ENCODE results near the gene MAN1A2.
"Not testable (repeated sequence)": the region's sequence is repeated elsewhere in the genome, so short reads cannot be mapped to it uniquely, and the experiment has no call there.

MAN1A2 gene

DNA sequence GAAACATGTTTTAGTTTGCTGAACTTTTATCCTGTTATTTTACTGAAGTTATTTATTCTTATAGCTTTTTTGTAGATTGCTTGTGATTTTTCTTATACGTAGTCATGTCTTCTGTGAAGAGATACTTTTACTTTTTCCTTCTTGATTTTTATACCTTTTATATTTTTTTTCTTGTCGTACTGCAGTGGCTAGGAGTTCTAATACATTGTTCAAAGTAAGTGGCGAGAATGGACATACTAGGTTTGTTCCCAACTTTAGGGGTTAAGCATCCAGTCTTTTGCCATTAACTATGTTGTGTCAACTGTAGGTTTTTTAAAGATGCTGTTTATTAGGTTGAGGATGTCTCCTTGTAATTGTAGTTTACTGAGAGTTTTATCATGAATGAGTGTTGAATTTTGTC, 36.3 kb downstream of the MAN1A2 start:
- DNase-seq = no peak

DNA sequence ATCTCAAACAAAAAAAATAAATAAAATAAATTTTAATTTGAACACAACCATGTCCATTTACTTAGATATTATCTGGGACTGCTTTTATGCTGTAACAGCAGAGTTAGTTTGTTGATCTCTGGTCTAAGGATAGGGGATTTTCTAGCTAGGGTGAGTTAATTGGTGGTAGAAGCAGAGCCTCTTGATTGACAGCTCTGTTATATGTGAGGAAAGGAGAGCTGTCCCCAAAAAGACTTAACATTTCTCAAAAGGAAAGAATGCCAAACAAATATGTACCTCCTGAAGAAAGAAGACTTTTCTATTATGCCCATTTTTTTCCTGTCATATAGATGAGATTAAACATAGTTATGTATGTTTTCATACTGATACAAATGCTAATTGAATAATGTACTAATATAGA, 37.8 kb downstream of the MAN1A2 start:
- DNase-seq = no peak

DNA sequence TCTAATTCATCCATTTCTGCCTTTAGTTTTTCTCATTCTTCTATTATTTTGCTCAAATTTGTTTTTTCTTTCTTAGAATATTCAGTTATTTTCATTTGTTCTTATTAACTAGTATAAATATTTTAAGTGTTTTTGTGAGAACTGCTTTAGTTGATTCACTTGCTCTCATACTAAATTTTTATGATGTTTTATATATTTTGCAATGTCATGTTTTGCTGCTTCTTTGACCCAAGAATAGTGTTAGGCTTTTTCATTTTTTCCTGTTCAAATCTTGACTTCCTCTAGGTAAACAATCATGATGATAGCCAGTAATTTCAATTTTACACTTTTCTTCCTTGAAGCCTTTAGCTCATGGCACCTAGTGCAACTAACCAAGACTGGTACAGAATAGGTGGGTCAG, 45.2 kb downstream of the MAN1A2 start:
- DNase-seq = no peak

DNA sequence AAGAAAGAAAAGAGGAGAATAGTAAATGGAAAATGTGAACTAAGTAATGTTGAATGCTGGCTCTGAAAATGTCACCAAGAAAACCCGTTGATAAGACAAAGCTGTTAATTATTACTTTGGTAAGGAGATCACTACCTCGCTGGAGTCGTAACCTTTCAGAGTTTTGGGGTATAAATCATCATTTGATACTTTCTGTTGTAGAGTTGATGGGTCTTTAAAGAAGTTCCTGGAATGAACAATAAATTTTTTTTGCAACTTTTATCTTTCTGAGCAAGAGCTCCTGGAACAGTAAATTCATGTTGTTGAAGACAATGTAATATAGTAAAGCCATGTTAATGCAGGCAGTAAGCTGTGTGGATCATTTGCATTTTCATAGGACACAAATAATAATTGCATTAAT, 46.2 kb downstream of the MAN1A2 start:
- no peak for DNase-seq

DNA sequence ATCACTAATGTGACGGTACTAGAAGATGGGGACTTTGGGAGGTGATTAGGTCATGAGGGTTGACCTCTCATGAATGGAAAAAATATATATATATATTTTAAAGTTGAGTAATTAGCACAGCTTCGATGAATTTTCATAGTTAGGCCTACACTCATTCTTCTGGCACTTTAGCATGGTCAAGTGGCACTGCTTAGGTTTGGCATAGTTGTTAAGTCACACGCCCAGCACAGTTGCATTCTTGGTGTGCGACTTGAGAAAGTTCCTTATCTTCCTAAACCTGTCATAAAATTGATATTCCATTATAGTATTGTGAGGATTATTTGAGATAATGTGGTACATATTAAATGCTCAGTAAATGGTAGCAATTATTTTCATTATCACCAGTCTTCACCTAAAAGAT, 47.7 kb downstream of the MAN1A2 start:
- DNase-seq = no peak

DNA sequence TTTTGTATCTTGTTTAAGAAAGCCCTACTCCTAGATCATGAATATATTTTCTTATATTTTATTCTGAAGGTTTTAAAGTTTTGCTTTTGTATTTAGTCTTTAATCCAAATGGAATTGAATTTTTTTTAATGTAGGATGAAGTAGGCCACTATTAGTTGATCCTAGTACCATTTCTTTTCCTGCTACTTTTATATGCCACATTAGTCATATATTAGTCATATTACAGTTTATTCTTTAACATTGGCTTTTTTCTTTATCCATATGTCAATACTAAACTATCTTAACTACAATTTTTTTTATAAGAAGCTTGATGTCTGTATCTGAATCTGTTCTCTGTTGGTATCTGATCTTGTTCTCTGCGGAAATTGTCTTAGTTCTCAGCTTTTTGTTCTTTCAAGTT, 48.8 kb downstream of the MAN1A2 start:
- DNase-seq = no peak

DNA sequence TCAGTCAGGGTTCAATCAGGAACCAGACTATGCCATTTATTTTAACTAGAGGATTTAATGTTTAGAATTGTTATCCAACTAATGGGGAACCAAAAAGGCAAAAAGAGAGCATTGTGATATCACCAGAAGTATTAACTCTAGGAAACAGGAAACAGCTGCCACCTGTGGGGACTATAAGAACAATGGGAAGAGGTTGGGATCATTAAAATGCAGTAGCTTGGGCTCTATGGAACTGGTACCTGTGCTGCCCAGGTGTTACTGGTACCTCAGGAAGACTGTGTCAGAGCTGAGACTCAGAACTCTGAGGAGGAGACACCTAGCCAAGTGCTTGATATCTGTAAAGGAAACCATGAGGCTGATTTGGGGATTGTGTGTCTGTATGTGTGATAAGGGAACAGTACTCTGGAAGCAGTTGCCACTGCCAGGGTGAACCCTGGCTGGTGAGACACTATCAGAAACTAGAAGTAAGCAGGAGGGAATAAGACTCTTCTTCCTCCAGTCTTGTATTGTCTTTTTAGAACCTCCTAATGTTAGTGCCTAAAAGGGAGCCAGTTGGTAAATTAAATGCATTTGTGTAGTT, 49.4 kb downstream of the MAN1A2 start:
- DNase-seq = no peak

DNA sequence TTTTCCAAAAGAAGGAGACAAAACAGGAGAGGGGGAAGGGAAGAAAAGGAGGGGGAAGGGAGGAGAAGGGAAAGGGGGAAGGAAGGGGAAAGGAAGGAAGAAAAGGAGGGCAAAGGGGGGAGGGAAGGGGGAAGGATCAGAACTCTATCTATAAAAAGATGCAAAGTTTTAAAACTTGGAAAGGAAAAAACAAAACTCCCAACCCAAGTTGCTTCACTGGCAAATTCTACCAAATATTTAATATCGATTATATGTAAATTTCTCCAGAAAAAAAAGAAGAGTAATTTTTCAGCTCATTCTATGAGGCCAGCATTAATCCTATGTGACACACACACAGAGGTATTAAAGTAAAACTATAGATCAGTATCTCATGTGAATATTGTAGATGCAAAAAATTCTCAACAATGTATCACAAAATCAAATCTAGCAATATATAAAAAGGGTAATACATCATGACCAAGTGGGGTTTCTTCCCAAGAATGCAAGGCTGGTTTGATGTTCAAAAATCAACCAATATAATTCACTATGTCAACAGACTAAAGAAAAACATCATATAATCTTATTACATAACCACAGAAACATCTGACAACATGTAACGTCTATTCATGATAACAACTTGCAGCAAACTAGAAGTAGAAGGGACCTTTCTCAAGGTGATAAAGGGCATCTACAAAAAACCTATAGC, 57.9 kb downstream of the MAN1A2 start:
- DNase-seq = no peak

DNA sequence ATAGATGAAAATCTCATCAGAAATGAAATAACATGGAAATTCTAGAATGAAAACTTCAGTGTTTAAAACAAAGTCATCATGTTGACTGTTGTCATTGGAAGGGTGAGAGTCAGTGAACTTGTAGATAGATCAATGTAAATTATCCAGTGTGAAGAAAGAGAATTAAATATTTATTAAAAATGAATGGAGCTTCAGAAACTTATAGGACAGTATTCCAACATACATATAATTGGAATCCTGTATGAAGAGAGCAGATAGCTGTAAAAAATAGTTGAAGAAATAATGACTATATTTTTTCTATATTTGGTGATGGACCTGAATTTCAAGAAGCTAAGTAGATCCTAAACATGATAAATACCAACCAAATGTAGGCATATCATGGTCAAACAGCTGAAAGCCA, 60.0 kb downstream of the MAN1A2 start:
- DNase-seq = no peak

DNA sequence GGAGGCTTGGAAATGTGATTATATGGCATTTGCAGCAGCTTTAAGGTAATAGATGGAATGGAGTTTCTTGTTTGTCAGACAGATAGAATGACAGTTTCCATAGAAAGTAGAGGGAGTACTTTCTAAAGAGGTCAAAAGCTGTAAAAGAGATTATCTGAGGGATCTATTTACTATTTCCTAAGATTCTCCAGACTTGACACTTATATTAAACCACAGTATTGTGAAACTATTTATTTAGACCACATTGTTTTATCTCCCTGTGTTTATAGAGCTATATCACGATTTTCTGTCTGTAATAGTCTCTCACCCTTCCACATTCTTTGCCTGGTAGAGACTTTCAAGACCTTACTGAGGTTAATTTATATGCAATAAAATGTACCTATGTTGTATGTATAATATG, 66.7 kb downstream of the MAN1A2 start:
- no peak for DNase-seq

DNA sequence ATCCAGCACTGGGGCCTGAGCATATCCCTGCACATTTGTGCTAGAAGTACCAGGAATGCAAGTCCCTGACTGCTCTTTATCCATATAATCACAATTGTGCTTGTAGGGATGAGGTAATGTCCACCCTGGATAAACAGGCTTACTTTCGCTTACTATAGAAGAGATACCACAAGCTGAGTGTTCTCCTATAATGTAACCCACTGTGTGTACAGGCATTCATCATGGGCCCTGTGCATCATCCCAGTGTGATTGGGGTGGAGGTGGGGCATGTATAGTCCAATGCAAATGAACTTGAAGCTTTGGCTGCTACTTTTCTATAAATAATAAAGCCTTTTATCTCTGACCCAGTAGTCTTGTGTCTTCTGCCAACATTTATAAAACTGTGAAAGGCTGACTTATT, 69.3 kb downstream of the MAN1A2 start:
- DNase-seq = no peak

DNA sequence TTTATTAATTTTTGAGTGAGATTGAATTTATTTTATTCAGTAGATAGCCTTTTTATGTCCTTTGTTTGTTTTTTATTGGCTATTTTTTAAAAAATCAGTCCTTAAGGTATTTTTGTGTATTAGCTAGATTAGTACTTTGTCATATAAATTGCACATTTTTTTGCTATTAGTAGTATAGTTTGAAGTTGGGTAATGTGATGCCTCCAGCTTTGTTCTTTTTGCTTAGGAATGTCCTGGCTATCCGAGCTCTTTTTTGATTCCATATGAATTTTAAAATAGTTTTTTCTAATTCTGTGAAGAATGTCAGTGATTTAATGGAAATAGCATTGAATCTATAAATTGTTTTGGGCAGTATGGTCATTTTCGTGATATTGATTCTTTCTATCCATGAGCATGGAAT, 80.4 kb downstream of the MAN1A2 start:
- DNase-seq = no peak

DNA sequence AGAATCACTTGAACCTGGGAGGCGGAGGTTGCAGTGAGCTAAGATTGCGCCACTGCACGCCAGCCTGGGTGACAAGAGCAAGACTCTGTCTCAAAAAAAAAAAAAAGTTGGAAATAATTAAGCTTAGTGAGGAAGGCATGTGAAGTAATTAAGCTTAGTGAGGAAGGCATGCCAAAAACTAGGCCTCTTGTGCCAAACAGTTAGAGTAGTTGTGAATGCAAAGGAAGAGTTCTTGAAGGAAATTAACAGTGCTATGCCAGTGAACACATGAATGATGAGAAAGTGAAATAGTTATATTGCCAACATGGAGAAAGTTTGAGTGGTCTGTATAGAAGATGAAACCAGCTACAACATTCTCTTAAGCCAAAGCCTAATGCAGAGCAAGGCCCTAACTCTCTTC, 85.0 kb downstream of the MAN1A2 start:
- DNase-seq = no peak

DNA sequence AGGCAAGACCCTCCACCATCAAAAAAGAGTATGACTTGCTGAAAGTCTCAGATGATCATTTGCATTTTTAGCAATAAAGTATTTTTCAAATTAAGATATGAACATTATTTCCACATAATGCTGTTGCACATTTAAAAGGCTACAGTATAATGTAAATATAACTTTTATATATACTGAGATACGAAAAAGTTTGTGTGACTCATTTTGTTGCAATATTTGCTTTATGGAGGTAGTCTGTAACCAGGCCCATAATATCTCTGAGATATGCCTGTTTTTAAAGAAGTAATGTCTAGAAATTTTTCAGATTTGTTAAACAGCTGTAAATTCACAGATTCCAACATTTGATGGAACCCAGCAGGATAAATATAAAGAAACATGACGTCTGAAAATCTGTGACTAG, 86.7 kb downstream of the MAN1A2 start:
- DNase-seq = no peak

DNA sequence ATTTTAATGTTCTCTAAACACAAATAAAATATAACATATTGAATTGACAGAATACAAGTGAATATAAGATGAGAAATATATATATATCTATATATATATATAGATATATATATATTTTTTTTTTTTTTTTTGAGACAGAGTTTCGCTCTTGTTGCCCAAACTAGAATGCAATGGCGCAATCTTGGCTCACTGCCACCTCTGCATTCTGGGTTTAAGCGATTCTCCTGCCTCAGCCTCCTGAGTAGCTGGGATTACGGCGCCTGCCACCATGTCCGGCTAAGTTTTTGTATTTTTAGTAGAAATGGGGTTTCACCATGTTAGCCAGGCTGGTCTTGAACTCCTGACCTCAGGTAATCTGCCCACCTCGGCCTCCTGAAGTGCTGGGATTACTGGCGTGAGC, 91.2 kb downstream of the MAN1A2 start:
- not testable (repeated sequence) for DNase-seq

DNA sequence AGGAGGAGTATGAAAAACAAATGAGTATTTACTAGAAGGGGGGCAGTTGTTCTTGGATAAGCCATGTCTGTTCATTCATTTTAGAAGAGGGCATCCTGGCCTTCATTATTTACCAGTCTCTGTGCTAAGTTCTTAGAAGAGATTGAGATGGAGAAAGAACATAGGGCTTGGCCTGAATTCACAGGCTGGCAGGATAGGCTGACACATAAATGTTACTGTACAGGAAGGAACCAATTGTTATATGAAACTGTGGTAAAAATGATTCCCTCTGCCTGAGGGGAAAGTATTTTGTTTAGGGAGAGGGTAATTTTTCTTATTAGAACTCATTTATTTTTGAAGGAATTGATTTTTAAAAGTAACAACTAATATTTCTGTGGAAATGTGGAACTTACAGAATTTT, 99.5 kb downstream of the MAN1A2 start:
- no peak for DNase-seq

DNA sequence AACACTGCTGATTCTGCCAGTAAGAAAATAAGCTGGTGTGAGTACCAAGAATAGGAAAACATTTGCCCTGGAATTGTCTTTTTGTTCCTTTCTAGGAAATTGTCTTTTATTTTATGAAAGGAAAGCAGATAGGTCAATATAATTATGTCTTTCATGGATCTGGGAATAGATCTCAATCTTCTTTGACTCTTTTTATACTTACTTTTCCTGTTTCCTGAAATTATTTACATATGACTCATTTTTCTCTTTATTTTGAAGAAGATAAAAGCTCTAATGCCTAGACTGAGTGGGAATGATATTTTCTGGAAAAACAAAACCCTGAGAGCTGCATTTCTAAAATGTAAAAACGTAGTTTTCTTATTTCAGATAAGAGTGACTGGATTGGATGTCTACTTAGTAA, 100.1 kb downstream of the MAN1A2 start:
- DNase-seq = no peak

DNA sequence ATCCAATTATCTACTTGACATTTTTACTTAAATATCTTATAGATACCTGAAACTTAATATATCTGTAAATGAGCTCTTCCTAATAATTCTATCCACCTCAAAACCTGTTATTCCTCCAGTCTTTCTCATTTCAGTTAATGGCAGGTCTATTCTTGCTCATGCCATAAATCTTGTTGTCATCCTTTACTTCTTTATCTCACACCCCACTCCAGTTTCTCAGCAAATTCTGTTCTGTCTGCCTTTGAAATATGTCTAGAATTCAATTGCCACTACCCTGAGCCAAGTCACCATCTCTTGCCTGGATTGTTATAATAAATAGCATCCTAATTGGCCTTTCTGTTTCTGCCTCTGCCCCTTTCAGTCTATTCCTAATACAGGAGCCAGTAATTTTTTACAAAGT, 105.8 kb downstream of the MAN1A2 start:
- DNase-seq = no peak

DNA sequence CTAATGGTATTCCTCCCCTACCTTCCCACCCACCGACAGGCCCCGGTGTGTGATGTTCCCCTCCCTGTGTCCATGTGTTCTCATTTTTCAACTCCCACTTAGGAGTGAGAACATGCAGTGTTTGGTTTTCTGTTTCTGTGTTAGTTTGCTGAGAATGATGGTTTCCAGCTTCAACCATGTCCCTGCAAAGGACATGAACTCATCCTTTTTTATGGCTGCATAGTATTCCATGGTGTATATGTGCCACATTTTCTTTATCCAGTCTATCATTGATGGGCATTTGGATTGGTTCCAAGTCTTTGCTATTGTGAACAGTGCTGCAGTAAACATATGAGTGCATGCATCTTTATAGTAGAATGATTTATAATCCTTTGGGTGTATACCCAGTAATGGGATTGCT, 108.2 kb downstream of the MAN1A2 start:
- not testable (repeated sequence) for DNase-seq

DNA sequence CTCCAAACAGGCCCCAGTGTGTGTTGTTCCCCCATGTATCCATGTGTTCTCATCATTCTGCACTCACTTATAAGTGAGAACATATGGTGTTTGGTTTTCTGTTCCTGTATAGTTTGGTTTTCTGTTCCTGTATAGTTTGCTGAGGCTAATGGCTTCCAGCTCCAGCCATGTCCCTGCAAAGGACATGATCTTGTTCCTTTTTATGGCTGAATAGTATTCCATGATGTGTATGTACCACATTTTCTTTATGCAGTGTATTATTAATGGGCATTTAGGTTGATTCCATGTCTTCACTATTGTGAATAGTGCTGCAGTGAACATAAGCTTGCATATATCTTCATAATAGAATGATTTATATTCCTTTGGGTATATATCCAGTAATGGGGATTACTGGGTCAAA, 111.8 kb downstream of the MAN1A2 start:
- no peak for DNase-seq

DNA sequence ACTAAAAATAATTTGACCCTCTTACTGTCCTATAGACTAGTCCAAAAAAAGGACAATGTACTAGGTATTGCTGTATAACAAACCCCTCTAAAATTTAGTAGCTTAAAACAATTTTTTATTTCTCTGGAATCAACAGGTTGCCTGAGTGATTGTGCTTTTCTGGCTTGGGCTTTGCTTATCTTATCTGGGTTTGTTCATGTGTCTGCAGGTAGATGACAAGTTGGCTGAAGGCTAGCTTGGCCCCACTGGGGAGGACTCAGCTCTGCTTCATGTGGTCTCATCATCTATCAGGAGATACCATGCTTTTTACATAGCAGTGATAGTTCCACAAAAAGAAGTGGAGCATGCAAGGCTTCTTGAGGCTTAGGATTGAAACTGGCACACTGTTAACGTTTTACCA, 114.2 kb downstream of the MAN1A2 start:
- no peak for DNase-seq

DNA sequence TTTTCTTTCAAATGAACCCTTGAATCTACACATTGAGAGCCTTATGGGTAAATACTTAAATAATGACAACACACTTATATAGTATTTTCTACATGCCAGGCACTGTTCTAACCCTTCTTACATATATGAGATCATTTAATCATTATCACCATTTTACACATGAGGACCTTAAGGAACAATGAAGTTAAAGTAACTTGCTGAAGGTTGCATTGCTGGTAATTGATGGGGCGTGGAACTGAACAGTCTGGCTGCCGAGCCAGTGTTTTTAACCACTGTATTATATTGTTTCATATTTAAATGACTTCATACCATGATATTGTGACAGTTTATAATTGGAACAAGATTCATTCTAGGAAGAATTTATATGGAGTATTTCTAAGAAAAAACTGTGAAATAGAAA, 126.7 kb downstream of the MAN1A2 start:
- no peak for DNase-seq

DNA sequence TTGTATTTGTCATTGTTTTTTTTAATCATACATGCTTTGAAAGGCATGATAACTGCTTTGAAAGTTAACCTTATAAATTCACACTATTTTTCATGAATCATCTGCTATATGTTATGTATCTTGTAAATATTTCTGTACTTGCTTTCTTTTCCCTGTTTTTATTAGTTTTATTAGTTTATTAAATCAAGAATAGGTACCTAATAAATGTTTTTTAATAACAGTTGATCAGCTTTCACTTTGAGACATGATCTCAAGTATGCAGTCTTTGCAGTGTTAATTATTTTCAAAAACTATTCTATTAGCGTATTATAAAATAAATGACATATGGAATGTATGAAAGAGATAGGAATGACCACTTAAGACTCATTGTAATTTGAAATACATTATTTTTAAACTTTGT, 127.8 kb downstream of the MAN1A2 start:
- DNase-seq = no peak

DNA sequence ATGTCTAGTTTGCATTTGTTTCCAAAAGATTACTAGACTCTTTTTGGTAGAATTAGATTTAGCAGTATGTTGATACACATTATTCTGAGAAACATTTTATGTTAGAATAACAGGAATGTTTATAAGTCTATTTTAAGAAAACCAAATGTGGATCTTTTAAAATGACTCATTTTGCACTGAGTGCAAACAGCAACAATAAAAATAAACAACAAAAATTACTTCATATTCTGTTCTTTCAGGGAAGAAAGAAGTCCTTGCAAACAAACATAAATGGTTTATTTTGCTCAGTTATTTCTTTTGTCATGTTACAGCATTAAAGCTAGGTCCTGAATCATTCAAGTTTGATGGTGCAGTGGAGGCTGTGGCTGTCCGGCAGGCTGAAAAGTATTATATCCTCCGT, 131.8 kb downstream of the MAN1A2 start:
- no peak for DNase-seq

DNA sequence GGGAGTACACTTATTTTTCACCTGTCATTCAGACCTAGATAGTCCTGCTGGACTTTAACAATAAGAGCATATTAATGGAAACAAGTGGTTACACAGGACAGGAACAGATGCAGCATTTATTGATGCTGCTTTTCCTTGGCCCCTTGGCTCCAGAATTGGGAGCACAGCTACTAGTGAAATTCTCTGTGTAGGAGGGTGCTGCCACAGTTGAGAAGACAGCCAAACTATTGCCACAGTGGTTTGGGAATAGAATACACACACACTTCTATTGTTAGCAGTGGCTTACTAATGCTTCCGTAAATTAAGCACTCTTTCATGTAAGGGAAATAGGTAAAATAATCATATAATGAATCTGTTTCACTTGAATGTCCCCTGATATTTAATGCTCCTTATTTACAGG, 133.3 kb downstream of the MAN1A2 start:
- DNase-seq = no peak

All from activated CD4-positive, alpha-beta T cell treated with anti-CD3 and anti-CD28 coated beads, Interleukin-2, amount 50 U/mL, for 48 hours (primary cell).